Activated naive CD4-positive, alpha-beta T cell treated with anti-CD3 and anti-CD28 coated beads, Interleukin-2, amount 50 U/mL, for 72 hours (primary cell): ENCODE data around the gene CENPB. TPM values are rescaled to one million over a fixed set of nuclear protein-coding genes. Genes with fewer than 3 reads are reported as not detected.

Experiments used
- ATAC-seq, 2 donors: fragments of 150-1000 bp; cut with Tn5 transposase; 2 replicates each; pipeline ENCODE4 v1.10.0; 2021; ENCODE audit warnings: mild to moderate bottlenecking in 2 of 2, moderate library complexity in 2 of 2
- DNase-seq, 2 donors: peaks; one replicate each; pipeline ENCODE4 v3.0.0; 2021 to 2022; ENCODE audit warnings: low spot score in 2 of 2
- H3K27ac Mint-ChIP-seq, 2 donors: one replicate each; pipeline ENCODE4 v1.8.0; 2022; ENCODE audit warnings: mild to moderate bottlenecking in 2 of 2, mixed read lengths in 2 of 2
- H3K36me3 Mint-ChIP-seq, 2 donors: one replicate each; pipeline ENCODE4 v1.8.0; 2022; ENCODE audit warnings: mixed read lengths in 2 of 2
- H3K9me3 Mint-ChIP-seq, 2 donors: one replicate each; pipeline ENCODE4 v1.8.0; 2022; ENCODE audit warnings: mixed read lengths in 2 of 2
- total RNA-seq, 2 donors: library from RNA; stranded (reverse); gene quantifications; one replicate each; pipeline ENCODE4 v1.2.3, GENCODE V29; 2022

The CENPB gene
- total RNA-seq, 2 donors from 2014 or later, result 34.4 to 48.1 TPM

- no peak for ATAC-seq
- Mint-ChIP-seq H3K9me3 (no peaks in the 10 kb centered on the region), H3K36me3 (no peaks in the 10 kb centered on the region), H3K27ac (no peak overlapping the region)
- DNase-seq, result no peak
These were observed 35.2 kb downstream of the CENPB start for GRCh38 chr20:3751305-3751674.

GRCh38 chr20:3749689-3750531 is 36.6 kb downstream of the CENPB start:
- Mint-ChIP-seq H3K36me3 (no peaks in the 10 kb centered on the region), H3K9me3 (no peaks in the 10 kb centered on the region), H3K27ac (no peak overlapping the region)
- DNase-seq (peak in 1 of 2 donors; percentile 59), ATAC-seq (peak; percentile 30 to 52)

- ATAC-seq (no peak), DNase-seq (no peak)
- H3K9me3 Mint-ChIP-seq, result no peaks in the 10 kb centered on the region
- no peaks in the 10 kb centered on the region for H3K36me3 Mint-ChIP-seq
- H3K27ac Mint-ChIP-seq, result no peak overlapping the region
These were observed 37.4 kb downstream of the CENPB start for GRCh38 chr20:3749087-3749688.

GRCh38 chr20:3748073-3748472 is 38.5 kb downstream of the CENPB start:
- ATAC-seq (no peak), DNase-seq (no peak)
- no peak overlapping the region for H3K27ac Mint-ChIP-seq
- no peaks in the 10 kb centered on the region for H3K9me3 Mint-ChIP-seq
- H3K36me3 Mint-ChIP-seq, result no peaks in the 10 kb centered on the region

DNA sequence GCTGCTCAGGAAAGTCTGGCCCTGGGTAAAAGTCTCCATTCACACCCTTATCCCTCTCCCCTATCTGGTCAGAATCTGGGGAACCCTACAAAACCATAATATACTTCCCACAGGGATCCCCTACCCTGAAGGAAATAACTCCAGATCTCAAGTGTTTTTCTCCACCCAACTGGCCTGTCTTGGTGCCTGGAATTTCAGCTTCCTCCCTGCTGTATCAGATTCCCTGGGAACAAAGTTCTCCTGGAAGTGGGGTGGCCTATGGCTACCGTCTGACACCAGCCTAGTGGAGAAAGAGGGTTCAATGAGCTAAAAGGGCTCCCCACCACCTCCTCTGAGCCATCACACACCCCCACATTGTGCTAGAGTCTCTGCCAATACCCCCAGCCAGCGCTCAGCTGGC is 39.1 kb downstream of the CENPB start:
- Mint-ChIP-seq H3K36me3 (no peaks in the 10 kb centered on the region), H3K27ac (no peak overlapping the region), H3K9me3 (no peaks in the 10 kb centered on the region)
- ATAC-seq (no peak), DNase-seq (no peak)

DNA sequence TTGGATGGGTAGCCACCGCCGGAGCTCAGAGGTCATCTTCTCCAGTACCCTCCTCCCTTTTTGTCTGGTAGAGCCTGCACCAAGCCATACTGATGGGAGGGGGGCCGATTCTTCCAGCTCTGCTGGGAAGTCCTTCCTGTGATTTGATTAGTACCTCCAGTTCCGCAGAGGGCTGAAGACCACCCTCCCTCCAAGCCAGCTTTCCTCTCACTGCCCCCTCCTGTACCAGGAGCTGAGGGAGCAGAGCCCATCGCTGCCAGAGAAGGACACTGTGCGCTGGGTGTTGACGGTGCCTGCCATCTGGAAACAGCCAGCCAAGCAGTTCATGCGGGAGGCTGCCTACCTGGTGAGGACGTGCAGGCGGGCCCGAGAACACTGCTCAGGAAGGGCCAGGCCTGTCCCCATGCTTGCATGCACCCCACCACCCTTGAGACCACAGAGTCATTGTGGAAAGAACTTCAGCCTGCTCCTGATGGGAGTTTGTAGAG is 40.8 kb downstream of the CENPB start:
- Mint-ChIP-seq H3K27ac (no peak overlapping the region), H3K36me3 (no peaks in the 10 kb centered on the region), H3K9me3 (no peaks in the 10 kb centered on the region)
- no peak for DNase-seq
- no peak for ATAC-seq

GRCh38 chr20:3744806-3745685 is 41.5 kb downstream of the CENPB start:
- Mint-ChIP-seq H3K36me3 (no peaks in the 10 kb centered on the region), H3K27ac (no peak overlapping the region), H3K9me3 (no peaks in the 10 kb centered on the region)
- peak in 1 of 2 donors; percentile 71 for ATAC-seq
- peak in 1 of 2 donors; percentile 60 for DNase-seq

GRCh38 chr20:3744037-3744436 is 42.5 kb downstream of the CENPB start:
- Mint-ChIP-seq H3K9me3 (no peaks in the 10 kb centered on the region), H3K27ac (no peak overlapping the region), H3K36me3 (no peaks in the 10 kb centered on the region)
- no peak for DNase-seq
- no peak for ATAC-seq

DNA sequence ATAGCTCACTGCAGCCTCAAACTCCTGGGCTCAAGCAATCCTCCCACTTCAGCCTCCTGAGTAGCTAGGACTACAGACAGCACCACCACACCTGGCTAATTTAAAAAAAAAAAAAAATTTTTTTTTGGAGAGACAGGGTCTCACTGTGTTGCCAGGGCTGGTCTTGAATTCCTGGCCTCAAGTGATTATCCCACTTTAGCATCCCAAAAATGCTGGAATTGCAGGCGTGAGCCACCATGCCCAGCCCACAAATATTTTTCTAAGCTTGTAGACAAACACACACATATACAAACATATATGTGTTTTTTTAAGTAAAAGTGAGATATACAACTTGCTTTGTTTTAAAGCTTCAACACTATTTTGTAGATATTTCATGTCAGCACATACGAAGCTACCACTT is 43.3 kb downstream of the CENPB start:
- no peak for ATAC-seq
- H3K9me3 Mint-ChIP-seq, result no peaks in the 10 kb centered on the region
- H3K27ac Mint-ChIP-seq, result no peak overlapping the region
- no peaks in the 10 kb centered on the region for H3K36me3 Mint-ChIP-seq
- DNase-seq, result no peak

DNA sequence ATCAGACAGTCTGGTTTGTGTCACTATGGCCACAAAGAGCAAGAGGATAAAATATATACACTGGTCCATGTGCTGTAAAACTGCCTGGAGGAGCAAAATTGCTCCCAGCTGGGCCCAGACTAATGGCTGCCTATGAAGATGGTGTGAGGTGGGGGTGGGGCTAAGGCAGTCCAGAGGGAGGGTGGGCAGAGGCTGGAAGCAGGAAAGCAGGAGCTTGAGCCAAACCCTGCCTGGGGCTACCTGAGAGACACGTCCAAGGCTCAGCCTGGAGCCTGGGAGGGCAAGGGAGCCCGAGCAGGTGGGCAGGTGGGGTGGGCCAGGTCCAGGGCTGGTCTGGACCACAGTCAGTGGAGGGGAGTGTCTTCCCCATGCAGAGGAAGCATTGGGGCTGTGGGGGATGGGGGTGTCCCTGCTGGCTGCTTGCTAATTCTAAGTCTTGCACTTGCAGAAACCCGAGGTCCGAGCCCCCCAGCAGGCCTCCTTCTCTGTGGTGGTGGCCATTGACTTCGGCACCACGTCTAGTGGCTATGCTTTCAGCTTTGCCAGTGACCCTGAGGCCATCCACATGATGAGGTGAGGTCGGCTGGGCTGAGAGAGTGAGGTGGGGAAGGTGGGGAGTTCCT is 44.6 kb downstream of the CENPB start:
- ATAC-seq (no peak), DNase-seq (no peak)
- no peaks in the 10 kb centered on the region for H3K9me3 Mint-ChIP-seq
- no peaks in the 10 kb centered on the region for H3K36me3 Mint-ChIP-seq
- no peak overlapping the region for H3K27ac Mint-ChIP-seq

GRCh38 chr20:3740615-3741301 is 45.8 kb downstream of the CENPB start:
- Mint-ChIP-seq H3K9me3 (no peaks in the 10 kb centered on the region), H3K36me3 (no peaks in the 10 kb centered on the region), H3K27ac (no peak overlapping the region)
- DNase-seq (no peak), ATAC-seq (no peak)

GRCh38 chr20:3739926-3740451 is 46.6 kb downstream of the CENPB start:
- no peak for DNase-seq
- Mint-ChIP-seq H3K9me3 (no peaks in the 10 kb centered on the region), H3K36me3 (no peaks in the 10 kb centered on the region), H3K27ac (no peak overlapping the region)
- no peak for ATAC-seq

DNA sequence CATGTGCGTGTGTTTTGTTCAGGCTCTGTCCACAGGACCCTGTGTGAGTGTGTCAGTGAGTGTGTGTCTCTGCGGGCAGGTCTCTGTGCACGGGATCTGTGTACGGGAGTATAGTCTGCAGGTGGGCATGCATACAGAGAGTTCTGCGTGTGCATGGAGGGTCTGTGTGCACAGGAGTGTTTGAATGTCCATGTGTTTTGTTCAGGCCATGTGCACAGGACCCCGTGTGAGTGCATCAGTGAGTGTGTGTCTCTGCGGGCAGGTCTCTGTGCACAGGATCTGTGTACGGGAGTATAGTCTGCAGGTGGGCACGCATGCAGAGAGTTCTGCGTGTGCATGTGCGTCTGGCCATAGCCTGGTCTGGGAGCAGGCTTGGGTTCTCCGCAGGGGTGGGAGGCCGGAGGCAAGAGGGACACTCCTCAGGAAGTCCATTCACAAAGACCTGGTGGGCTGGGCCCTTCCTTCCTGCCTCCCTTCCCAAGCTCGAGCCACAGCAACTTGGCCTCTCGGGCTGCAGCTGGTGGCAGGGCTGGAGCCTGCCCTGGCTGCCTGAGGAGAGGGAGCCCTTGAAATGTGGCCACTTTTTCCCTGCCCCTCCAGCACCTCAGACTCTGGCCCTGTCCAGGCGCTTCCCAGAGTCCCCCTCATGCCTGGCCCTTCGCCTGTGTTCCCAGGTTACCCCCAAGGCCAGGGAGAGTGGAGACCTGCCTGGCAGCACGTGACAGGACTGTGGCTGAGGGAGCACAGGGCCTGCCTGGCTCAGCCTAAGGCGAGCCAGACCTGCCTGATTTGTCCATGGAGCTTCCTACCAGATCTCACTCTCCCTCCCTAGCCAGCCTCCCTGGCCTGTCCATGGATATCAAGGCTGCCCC is 47.2 kb downstream of the CENPB start:
- H3K36me3 Mint-ChIP-seq, result no peaks in the 10 kb centered on the region
- DNase-seq, result no peak
- peak overlapping the region in 1 of 2 donors; percentile 39 for H3K27ac Mint-ChIP-seq
- no peak for ATAC-seq
- no peaks in the 10 kb centered on the region for H3K9me3 Mint-ChIP-seq

DNA sequence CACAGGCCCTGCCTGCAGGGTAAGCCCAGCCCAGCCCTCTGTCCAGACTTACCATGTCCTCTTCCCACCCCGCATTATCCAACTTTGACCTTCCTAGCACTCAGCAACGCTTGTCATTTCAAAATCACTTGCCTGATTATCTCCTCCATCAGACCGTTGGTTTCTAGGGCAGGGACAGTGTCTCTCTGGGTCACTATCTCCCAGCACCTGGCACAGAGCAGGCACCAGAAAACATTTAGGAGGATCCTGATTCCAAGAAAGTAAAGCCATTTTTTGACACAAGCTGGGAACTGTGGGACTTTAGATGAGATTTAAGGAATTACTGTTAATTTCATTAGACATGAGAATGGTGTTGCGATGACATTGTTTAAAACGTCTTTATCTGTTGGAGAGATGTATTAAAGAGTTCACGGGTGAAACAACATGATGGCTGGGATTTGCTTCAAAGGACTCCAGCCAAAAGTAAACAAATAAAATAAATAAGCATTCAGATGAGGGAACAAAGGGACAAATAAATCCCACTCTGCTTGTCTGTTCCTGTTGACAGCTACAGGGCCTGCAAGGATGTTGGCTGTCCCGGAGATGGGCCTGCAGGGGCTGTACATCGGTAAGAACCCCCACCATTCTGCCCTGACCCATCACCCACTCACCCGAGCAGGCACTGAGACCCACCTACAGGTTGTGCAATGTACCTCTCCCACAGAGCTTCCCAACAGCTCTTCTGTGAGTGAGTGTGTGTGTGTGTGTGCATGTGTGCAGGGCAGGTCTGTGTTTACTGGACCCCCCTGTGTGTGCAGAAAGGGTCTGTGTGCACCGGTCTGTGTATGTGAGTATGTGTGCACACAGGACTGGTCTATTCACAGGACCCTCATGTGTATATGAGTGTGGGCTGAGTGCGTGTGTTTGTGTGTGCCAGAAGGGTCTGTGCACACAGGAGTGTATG is 48.2 kb downstream of the CENPB start:
- Mint-ChIP-seq H3K36me3 (no peaks in the 10 kb centered on the region), H3K9me3 (no peaks in the 10 kb centered on the region), H3K27ac (peak overlapping the region in 1 of 2 donors; percentile 39)
- ATAC-seq, result no peak
- no peak for DNase-seq
